Activated CD8-positive, alpha-beta memory T cell treated with anti-CD3 and anti-CD28 coated beads, Interleukin-2, amount 10 ng/mL, durations not matched to agents 7 days and 5 days (primary cell): Measurements from ENCODE around the gene DCTPP1. TPM values are rescaled to one million over a fixed set of nuclear protein-coding genes. Genes with fewer than 3 reads are reported as not detected.

Experiments used
- ATAC-seq: fragments of 150-1000 bp; cut with Tn5 transposase; one replicate; pipeline ENCODE4 v1.10.0; 2021; ENCODE audit warnings: moderate library complexity
- CTCF ChIA-PET: fragments of 350-600 bp; sonication (Branson Sonifier 250); formaldehyde crosslinking; loops from one replicate; lab custom pipeline; 2021; ENCODE audit warnings: antibody characterized with exemption; lab: Charles Lee
- DNase-seq: peaks from one replicate; pipeline ENCODE4 v3.0.0-alpha.2; 2020
- H3K27ac Mint-ChIP-seq: one replicate; pipeline ENCODE4 v1.8.0; 2021; ENCODE audit warnings: mild to moderate bottlenecking, mixed read lengths
- H3K27me3 Mint-ChIP-seq: one replicate; pipeline ENCODE4 v1.8.0; 2021; ENCODE audit warnings: mixed read lengths
- H3K36me3 Mint-ChIP-seq: one replicate; pipeline ENCODE4 v1.8.0; 2021; ENCODE audit warnings: mild to moderate bottlenecking, mixed read lengths
- H3K4me1 Mint-ChIP-seq: one replicate; pipeline ENCODE4 v1.8.0; 2021; ENCODE audit warnings: mixed read lengths
- H3K4me3 Mint-ChIP-seq: one replicate; pipeline ENCODE4 v1.8.0; 2021; ENCODE audit warnings: mild to moderate bottlenecking, moderate library complexity, mixed read lengths
- H3K9me3 Mint-ChIP-seq: one replicate; pipeline ENCODE4 v1.8.0; 2022; ENCODE audit warnings: low read depth, mixed read lengths
- total RNA-seq, 2 experiments: library from RNA; stranded (reverse); gene quantifications; one replicate each; pipeline ENCODE4 v1.2.3, GENCODE V29; 2021

The DCTPP1 gene
- total RNA-seq, 2 experiments from 2014 or later = 72.0 to 108 TPM

- ATAC-seq (no peak), DNase-seq (peak; percentile 80)
- Mint-ChIP-seq H3K36me3 (peaks cover 20% of the 10 kb centered on the region), H3K4me3 (peak overlapping the region; percentile 91), H3K27me3 (no peaks in the 10 kb centered on the region), H3K4me1 (peaks cover 51% of the 10 kb centered on the region), H3K9me3 (no peaks in the 10 kb centered on the region), H3K27ac (peak overlapping the region; percentile 98)
- CTCF ChIA-PET = interaction anchor here (1.0 to 4.6 kb wide), 8 partner anchors 10 to 247 kb away, joined by 3 to 56 read pairs (median 4); partner anchors contain the start of genes TBC1D10B, ZNF48 and ZNF771
Measured at GRCh38 chr16:30381291-30382041, 48.4 kb downstream of the DCTPP1 start.

- Mint-ChIP-seq H3K9me3 (no peaks in the 10 kb centered on the region), H3K27ac (peak overlapping the region; percentile 98), H3K27me3 (no peaks in the 10 kb centered on the region), H3K4me1 (peaks cover 51% of the 10 kb centered on the region), H3K4me3 (peak overlapping the region; percentile 91), H3K36me3 (peaks cover 20% of the 10 kb centered on the region)
- no peak for DNase-seq
- CTCF ChIA-PET = interaction anchor here (1.6 to 4.6 kb wide), 2 partner anchors 10 to 26 kb away, joined by 6 to 56 read pairs; partner anchors contain the start of gene ZNF771
- ATAC-seq = no peak
Measured at GRCh38 chr16:30380803-30381208, 49.0 kb downstream of the DCTPP1 start.

GRCh38 chr16:30380072-30380802, 49.6 kb downstream of the DCTPP1 start:
- ATAC-seq (no peak), DNase-seq (no peak)
- CTCF ChIA-PET = interaction anchor here (0.7 to 4.6 kb wide), 3 partner anchors 9 to 207 kb away, joined by 4 to 56 read pairs (median 6); partner anchors contain the start of gene ZNF771
- peak overlapping the region; percentile 91 for H3K4me3 Mint-ChIP-seq
- peaks cover 50% of the 10 kb centered on the region for H3K4me1 Mint-ChIP-seq
- peaks cover 19% of the 10 kb centered on the region for H3K36me3 Mint-ChIP-seq
- H3K27me3 Mint-ChIP-seq = no peaks in the 10 kb centered on the region
- H3K9me3 Mint-ChIP-seq = no peaks in the 10 kb centered on the region
- peak overlapping the region; percentile 100 for H3K27ac Mint-ChIP-seq

- peaks cover 48% of the 10 kb centered on the region for H3K4me1 Mint-ChIP-seq
Measured at GRCh38 chr16:30379158-30379783, 50.6 kb downstream of the DCTPP1 start.

GRCh38 chr16:30378236-30379157, 51.3 kb downstream of the DCTPP1 start:
- Mint-ChIP-seq H3K4me3 (peak overlapping the region; percentile 88), H3K27me3 (no peaks in the 10 kb centered on the region), H3K36me3 (peaks cover 19% of the 10 kb centered on the region), H3K27ac (peak overlapping the region; percentile 100), H3K4me1 (peaks cover 45% of the 10 kb centered on the region), H3K9me3 (no peaks in the 10 kb centered on the region)
- CTCF ChIA-PET = interaction anchor here (0.6 to 1.3 kb wide), 6 partner anchors 21 to 247 kb away, joined by 3 to 9 read pairs (median 4); partner anchors contain the start of gene ZNF771
- peak; percentile 87 for ATAC-seq
- DNase-seq = peak; percentile 99

More at GRCh38 chr16:30379158-30379783, 50.6 kb downstream of the DCTPP1 start:
- DNase-seq (no peak), ATAC-seq (no peak)
- Mint-ChIP-seq H3K36me3 (peaks cover 19% of the 10 kb centered on the region), H3K27ac (peak overlapping the region; percentile 100), H3K4me3 (peak overlapping the region; percentile 88), H3K27me3 (no peaks in the 10 kb centered on the region), H3K9me3 (no peaks in the 10 kb centered on the region)
- CTCF ChIA-PET = interaction anchor here (0.7 to 1.6 kb wide), 2 partner anchors 8 to 207 kb away, joined by 4 to 6 read pairs; no protein-coding TSS in a partner anchor

GRCh38 chr16:30377812-30378235, 52.0 kb downstream of the DCTPP1 start:
- DNase-seq = peak; percentile 93
- H3K36me3 Mint-ChIP-seq = peaks cover 19% of the 10 kb centered on the region
- no peaks in the 10 kb centered on the region for H3K27me3 Mint-ChIP-seq
- H3K9me3 Mint-ChIP-seq = no peaks in the 10 kb centered on the region
- peak overlapping the region; percentile 100 for H3K27ac Mint-ChIP-seq
- CTCF ChIA-PET = interaction anchor here (0.6 to 1.3 kb wide), 6 partner anchors 22 to 248 kb away, joined by 3 to 9 read pairs (median 4); partner anchors contain the start of gene ZNF771
- peak; percentile 40 for ATAC-seq
- H3K4me1 Mint-ChIP-seq = peaks cover 40% of the 10 kb centered on the region
- peak overlapping the region; percentile 88 for H3K4me3 Mint-ChIP-seq

- no peak for DNase-seq
- Mint-ChIP-seq H3K4me3 (peak overlapping the region; percentile 88), H3K9me3 (no peaks in the 10 kb centered on the region), H3K4me1 (peaks cover 37% of the 10 kb centered on the region), H3K36me3 (peaks cover 19% of the 10 kb centered on the region), H3K27ac (peak overlapping the region; percentile 100), H3K27me3 (no peaks in the 10 kb centered on the region)
- no peak for ATAC-seq
- CTCF ChIA-PET = interaction anchor here (0.7 to 1.3 kb wide), 4 partner anchors 23 to 234 kb away, joined by 3 to 9 read pairs (median 4); partner anchors contain the start of gene ZNF771
Measured at GRCh38 chr16:30377050-30377811, 52.6 kb downstream of the DCTPP1 start.

- Mint-ChIP-seq H3K4me1 (peaks cover 42% of the 10 kb centered on the region), H3K9me3 (no peaks in the 10 kb centered on the region), H3K27me3 (no peaks in the 10 kb centered on the region), H3K36me3 (peaks cover 17% of the 10 kb centered on the region), H3K4me3 (no peak overlapping the region), H3K27ac (peak overlapping the region; percentile 100)
- DNase-seq (no peak), ATAC-seq (no peak)
- CTCF ChIA-PET = no interaction called here
Measured at GRCh38 chr16:30376461-30376902, 53.3 kb downstream of the DCTPP1 start.

- Mint-ChIP-seq H3K27me3 (no peaks in the 10 kb centered on the region), H3K4me3 (no peak overlapping the region), H3K4me1 (peaks cover 42% of the 10 kb centered on the region), H3K27ac (no peak overlapping the region), H3K9me3 (no peaks in the 10 kb centered on the region), H3K36me3 (peaks cover 12% of the 10 kb centered on the region)
- ATAC-seq (no peak), DNase-seq (no peak)
- CTCF ChIA-PET = no interaction called here
Measured at GRCh38 chr16:30375864-30376263, 54.0 kb downstream of the DCTPP1 start.

- Mint-ChIP-seq H3K4me1 (peaks cover 33% of the 10 kb centered on the region), H3K9me3 (no peaks in the 10 kb centered on the region), H3K27ac (no peak within 1 kb of the TSS), H3K27me3 (no peaks in the 10 kb centered on the region), H3K36me3 (peaks cover 8% of the 10 kb centered on the region), H3K4me3 (no peak within 1 kb of the TSS)
- DNase-seq = no peak
- ATAC-seq = no peak
- CTCF ChIA-PET = no interaction called here
Measured at GRCh38 chr16:30374538-30374937, 55.3 kb downstream of the DCTPP1 start, which contains the start of gene MYL11. Gene MYL11, plus strand, starts transcription at chr16:30374802. Its CDS starts 56 bp downstream, at chr16:30374858.
